IPS DF 6.9 (cell line): Measurements from ENCODE around the gene SCNN1A.

Source experiments
- DNase-seq: peaks from one replicate; pipeline ENCODE4 v3.0.0-alpha.2; 2013; ENCODE audit warnings: low read depth, low spot score
- H3K27ac ChIP-seq: one replicate; pipeline ENCODE4 v1.5.1; 2013; ENCODE audit warnings: low read length, control low read depth
- H3K27me3 ChIP-seq: 2 replicates; pipeline ENCODE4 v1.6.1; 2013; ENCODE audit warnings: mild to moderate bottlenecking, low read length; ENCODE audit not compliant: control insufficient read depth, insufficient read depth
- H3K36me3 ChIP-seq: 2 replicates; pipeline ENCODE4 v1.6.1; 2013; ENCODE audit warnings: low read length; ENCODE audit not compliant: control insufficient read depth, insufficient read depth
- H3K4me1 ChIP-seq: 2 replicates; pipeline ENCODE4 v1.6.1; 2013; ENCODE audit warnings: low read length; ENCODE audit not compliant: control insufficient read depth, insufficient read depth
- H3K4me3 ChIP-seq: 2 replicates; pipeline ENCODE4 v1.5.1; 2013; ENCODE audit warnings: mild to moderate bottlenecking, low read length
- H3K9me3 ChIP-seq: 2 replicates; pipeline ENCODE4 v1.6.1; 2013; ENCODE audit warnings: low read length, inconsistent platforms; ENCODE audit not compliant: control insufficient read depth, insufficient read depth
- WGBS: extraction: QIAGEN DNeasy Blood & Tissue Kit; methylation state at CpG from one replicate; pipeline ENCODE4 v1.1.7; 2013; ENCODE audit warnings: mixed read lengths, missing lambda C conversion rate; ENCODE audit not compliant: insufficient read length, insufficient coverage; 5-methylcytosine and 5-hydroxymethylcytosine counted together

Gene SCNN1A

GRCh38 chr12:6323995-6324711 is 51.2 kb downstream of the SCNN1A start:
- DNase-seq, result no peak
- peaks cover 24% of the 10 kb centered on the region for H3K4me1 ChIP-seq
- no peaks in the 10 kb centered on the region for H3K9me3 ChIP-seq
- no CpG with 5 or more reads among the region's 19 CpGs for WGBS
- peak overlapping the region; percentile 87 for H3K27ac ChIP-seq
- no peaks in the 10 kb centered on the region for H3K27me3 ChIP-seq
- peaks cover 9% of the 10 kb centered on the region for H3K36me3 ChIP-seq
- H3K4me3 ChIP-seq, result no peak overlapping the region

DNA sequence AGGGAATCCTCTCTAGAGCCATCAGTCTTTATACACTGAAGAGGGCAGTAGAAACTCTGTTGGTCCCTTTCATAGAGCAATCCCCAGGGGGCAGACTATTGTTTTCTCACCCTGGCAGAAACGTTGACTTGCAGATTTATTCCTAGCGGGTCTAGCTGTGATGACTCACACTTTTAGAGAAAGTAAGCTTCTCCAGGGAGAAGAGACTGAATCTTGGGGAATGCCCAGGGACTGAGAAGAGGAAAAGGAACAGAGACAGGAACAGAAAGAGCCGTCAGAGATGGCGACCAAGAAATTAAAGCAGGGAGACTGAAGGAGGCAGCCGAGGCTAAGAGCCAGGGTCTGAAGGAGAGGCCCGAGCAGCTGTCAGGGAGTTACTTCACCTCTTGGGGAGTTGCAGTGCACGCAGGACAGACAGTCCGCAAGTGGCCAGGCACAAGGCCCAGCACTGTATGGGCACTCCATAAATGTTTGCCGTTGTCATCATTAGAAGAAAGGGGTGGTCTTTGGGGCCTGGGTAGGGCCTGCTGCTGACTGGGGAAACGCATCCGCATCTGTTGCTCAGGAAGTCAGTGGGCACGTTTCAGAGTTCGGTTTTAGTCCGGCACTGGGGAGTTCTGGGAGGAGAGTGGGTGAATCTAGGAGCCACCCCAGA is 51.9 kb downstream of the SCNN1A start:
- Histone ChIP-seq H3K27ac (peak overlapping the region; percentile 87), H3K4me1 (peaks cover 24% of the 10 kb centered on the region), H3K36me3 (peaks cover 2% of the 10 kb centered on the region), H3K27me3 (no peaks in the 10 kb centered on the region), H3K4me3 (no peak overlapping the region), H3K9me3 (no peaks in the 10 kb centered on the region)
- peak; percentile 83 for DNase-seq
- no CpG with 5 or more reads among the region's 14 CpGs for WGBS

DNA sequence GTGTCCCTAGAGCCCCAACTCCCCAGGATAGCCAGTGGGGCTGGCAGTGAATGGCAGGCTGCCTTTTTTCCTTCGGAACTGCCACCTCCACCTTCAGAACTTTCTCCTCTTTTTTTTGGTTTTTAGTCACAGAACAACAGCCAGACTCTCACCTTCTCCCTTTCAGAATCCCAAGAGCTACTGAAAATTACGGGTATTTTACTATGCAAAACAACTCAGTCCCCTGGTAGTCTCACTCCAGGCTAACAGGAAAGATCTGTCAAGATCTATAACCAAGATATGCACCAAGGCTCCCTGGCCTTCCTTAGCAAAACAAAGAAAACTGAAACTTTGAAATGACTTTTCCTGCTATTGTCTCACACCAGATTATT is 52.4 kb downstream of the SCNN1A start:
- peak overlapping the region; percentile 82 for H3K27ac ChIP-seq
- peaks cover 23% of the 10 kb centered on the region for H3K4me1 ChIP-seq
- no CpG with 5 or more reads among the region's 2 CpGs for WGBS

DNA sequence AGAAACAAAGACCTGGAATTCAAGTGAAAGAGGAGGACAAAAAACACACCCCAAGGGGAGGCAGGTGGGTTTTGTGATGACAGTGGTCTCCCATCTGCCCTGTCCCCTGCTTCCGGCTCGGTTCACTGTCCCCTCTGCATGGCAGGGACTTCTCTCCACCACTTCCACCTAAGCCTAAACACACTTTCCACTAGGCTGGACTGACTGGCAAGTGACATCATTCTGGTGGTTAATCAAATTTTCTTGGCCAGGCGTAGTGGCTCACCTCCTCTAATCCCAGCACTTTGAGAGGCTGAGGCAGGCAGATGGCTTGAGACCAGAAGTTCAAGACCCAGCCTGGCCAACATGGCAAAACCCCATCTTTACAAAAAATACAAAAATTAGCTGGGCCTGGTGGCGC is 53.0 kb downstream of the SCNN1A start:
- no CpG with 5 or more reads among the region's 4 CpGs for WGBS
- Histone ChIP-seq H3K27ac (peak overlapping the region; percentile 82), H3K4me1 (peaks cover 23% of the 10 kb centered on the region), H3K36me3 (no peaks in the 10 kb centered on the region; the same call in 1 of the 2 replicates), H3K4me3 (no peak overlapping the region), H3K27me3 (no peaks in the 10 kb centered on the region), H3K9me3 (no peaks in the 10 kb centered on the region)
- DNase-seq, result no peak

More for the DNA sequence above, 52.4 kb downstream of the SCNN1A start:
- Histone ChIP-seq H3K27me3 (no peaks in the 10 kb centered on the region), H3K9me3 (no peaks in the 10 kb centered on the region), H3K36me3 (no peaks in the 10 kb centered on the region; the same call in 1 of the 2 replicates), H3K4me3 (no peak overlapping the region)
- DNase-seq, result no peak

DNA sequence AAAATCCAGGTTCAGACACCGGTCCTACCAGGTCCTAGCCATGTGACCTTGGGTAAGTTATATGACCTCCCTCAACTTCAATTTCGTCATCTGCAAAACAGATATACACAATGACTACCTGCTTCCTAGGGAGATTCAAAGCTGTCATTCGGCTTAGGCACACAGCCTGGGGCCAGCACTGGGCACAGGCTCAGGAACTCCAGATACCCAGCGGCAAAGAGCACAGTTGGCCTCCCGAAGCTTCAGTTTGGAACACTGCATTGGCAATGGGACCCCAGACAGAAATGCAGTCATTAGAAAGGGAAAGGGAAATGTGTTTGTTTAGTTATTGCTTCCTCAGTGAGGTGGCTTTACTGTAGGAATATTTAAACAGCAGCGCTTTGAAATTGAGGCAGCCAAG is 53.5 kb downstream of the SCNN1A start:
- no peaks in the 10 kb centered on the region for H3K27me3 ChIP-seq
- peak overlapping the region; percentile 82 for H3K27ac ChIP-seq
- no peak overlapping the region for H3K4me3 ChIP-seq
- H3K9me3 ChIP-seq, result no peaks in the 10 kb centered on the region
- DNase-seq, result no peak
- no CpG with 5 or more reads among the region's 6 CpGs for WGBS
- H3K4me1 ChIP-seq, result peaks cover 23% of the 10 kb centered on the region
- no peaks in the 10 kb centered on the region; the same call in 1 of the 2 replicates for H3K36me3 ChIP-seq

DNA sequence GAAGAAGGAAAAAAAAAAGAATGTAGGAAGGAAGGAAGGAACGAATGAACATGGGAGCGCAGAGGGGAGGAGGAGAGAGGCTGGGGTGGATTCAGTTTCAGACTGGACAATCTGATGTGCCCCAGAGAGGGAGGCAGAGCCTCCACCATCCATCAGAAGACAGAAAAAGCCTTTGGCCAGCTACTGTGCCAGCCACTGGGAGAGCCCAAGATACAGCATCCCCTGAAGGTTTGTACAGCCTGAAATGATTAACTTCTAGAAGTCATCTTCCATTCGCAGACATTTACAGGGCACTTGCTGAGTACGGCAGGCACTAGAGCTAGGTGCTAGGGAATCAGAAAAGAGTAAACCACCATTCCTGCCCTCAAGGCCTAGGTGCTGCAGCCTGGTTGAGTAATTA is 55.9 kb downstream of the SCNN1A start:
- no CpG with 5 or more reads among the region's 4 CpGs for WGBS
- Histone ChIP-seq H3K9me3 (no peaks in the 10 kb centered on the region), H3K27me3 (no peaks in the 10 kb centered on the region), H3K36me3 (no peaks in the 10 kb centered on the region; the same call in 1 of the 2 replicates), H3K4me1 (peaks cover 14% of the 10 kb centered on the region), H3K4me3 (no peak overlapping the region), H3K27ac (no peak overlapping the region)
- no peak for DNase-seq

- no CpG with 5 or more reads among the region's 16 CpGs for WGBS
- peaks cover 8% of the 10 kb centered on the region for H3K4me1 ChIP-seq
- no peak overlapping the region for H3K27ac ChIP-seq
- no peak overlapping the region for H3K4me3 ChIP-seq
- peaks cover 5% of the 10 kb centered on the region; the same call in 1 of the 2 replicates for H3K36me3 ChIP-seq
- no peaks in the 10 kb centered on the region for H3K9me3 ChIP-seq
- no peak for DNase-seq
- no peaks in the 10 kb centered on the region for H3K27me3 ChIP-seq
Observed at GRCh38 chr12:6318440-6318879, 56.9 kb downstream of the SCNN1A start.

GRCh38 chr12:6317693-6318439 is 57.5 kb downstream of the SCNN1A start:
- no peak for DNase-seq
- H3K27ac ChIP-seq, result no peak overlapping the region
- H3K9me3 ChIP-seq, result no peaks in the 10 kb centered on the region
- peaks cover 10% of the 10 kb centered on the region for H3K4me1 ChIP-seq
- WGBS, result no CpG with 5 or more reads among the region's 21 CpGs
- H3K27me3 ChIP-seq, result no peaks in the 10 kb centered on the region
- H3K4me3 ChIP-seq, result no peak overlapping the region
- H3K36me3 ChIP-seq, result peaks cover 5% of the 10 kb centered on the region; the same call in 1 of the 2 replicates

DNA sequence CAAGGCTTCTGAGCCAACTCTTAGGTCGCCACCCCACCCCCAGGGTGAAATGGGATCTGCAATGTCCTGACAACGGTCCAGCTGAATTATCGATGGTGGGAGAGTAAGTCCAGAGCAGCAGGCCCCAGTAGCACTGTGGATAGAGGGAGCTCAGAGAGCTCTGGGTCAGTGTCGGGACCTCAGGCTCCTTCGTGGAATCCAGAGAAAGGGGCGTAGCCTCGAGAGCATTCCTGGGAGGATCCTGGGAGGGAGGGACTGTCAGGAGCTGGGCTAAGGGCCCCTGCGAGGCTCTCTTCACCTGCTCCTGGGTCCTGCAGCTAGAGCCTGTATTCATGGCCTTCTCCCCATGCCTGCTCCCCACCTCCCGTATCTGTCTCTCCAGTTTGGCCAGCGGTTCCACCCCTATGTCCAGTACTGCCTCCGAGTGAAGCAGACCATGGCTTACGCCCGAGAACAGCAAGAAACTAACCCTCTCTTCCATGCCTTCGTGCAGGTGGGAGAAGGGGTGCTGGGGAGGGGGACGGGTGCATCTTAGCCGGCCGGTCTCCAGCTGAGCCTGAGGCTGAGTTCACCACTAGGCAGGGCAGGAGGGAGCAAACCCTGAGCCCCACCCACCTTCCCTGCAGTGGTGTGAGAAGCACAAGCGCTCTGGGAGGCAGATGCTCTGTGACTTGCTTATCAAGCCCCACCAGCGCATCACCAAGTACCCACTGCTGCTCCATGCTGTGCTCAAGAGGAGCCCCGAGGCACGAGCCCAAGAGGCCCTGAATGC is 58.3 kb downstream of the SCNN1A start:
- no peaks in the 10 kb centered on the region for H3K9me3 ChIP-seq
- WGBS, result no CpG with 5 or more reads among the region's 21 CpGs
- H3K27ac ChIP-seq, result no peak overlapping the region
- no peaks in the 10 kb centered on the region for H3K27me3 ChIP-seq
- H3K4me3 ChIP-seq, result no peak overlapping the region
- no peak for DNase-seq
- H3K4me1 ChIP-seq, result peaks cover 10% of the 10 kb centered on the region
- H3K36me3 ChIP-seq, result peaks cover 5% of the 10 kb centered on the region; the same call in 1 of the 2 replicates
